GM18502 (cell line): ENCODE data around the gene SCN1B.

ENCODE experiments used
- ATAC-seq: cut with Tn5 transposase; IDR thresholded peaks from one replicate; pipeline ENCODE4 v1.9.1; 2021; ENCODE audit warnings: mild to moderate bottlenecking; ENCODE audit not compliant: unreplicated experiment, poor library complexity

The SCN1B gene

DNA sequence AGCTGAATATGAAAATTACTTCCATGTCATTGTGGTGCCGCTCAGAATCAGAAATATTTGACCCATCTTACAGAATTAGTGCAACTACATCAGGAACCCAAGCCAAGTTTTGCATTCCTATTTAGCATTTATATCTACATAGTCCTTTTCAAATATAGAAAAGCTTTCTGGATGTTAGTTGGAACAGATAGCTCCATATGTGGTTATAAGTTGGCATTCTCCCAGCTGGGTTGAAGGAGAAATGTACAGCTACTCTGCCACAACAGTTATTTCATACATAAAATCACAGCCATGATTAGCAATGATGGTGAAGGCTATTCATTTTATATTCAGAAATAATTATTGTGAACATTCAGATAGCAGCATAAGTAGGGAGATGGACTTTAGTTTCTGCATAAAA, 39.4 kb downstream of the SCN1B start:
- no peak for ATAC-seq

GRCh38 chr19:35070471-35070870, 40.2 kb downstream of the SCN1B start:
- no peak for ATAC-seq

GRCh38 chr19:35073516-35073915, 43.2 kb downstream of the SCN1B start:
- ATAC-seq = no peak

GRCh38 chr19:35073941-35074340, 43.7 kb downstream of the SCN1B start:
- ATAC-seq = no peak

GRCh38 chr19:35074426-35075201, 44.3 kb downstream of the SCN1B start:
- ATAC-seq = no peak

- ATAC-seq = no peak
Observed at GRCh38 chr19:35075202-35076025, 45.1 kb downstream of the SCN1B start.

GRCh38 chr19:35076026-35076370, 45.7 kb downstream of the SCN1B start:
- no peak for ATAC-seq

GRCh38 chr19:35076657-35077056, 46.4 kb downstream of the SCN1B start:
- ATAC-seq = no peak

DNA sequence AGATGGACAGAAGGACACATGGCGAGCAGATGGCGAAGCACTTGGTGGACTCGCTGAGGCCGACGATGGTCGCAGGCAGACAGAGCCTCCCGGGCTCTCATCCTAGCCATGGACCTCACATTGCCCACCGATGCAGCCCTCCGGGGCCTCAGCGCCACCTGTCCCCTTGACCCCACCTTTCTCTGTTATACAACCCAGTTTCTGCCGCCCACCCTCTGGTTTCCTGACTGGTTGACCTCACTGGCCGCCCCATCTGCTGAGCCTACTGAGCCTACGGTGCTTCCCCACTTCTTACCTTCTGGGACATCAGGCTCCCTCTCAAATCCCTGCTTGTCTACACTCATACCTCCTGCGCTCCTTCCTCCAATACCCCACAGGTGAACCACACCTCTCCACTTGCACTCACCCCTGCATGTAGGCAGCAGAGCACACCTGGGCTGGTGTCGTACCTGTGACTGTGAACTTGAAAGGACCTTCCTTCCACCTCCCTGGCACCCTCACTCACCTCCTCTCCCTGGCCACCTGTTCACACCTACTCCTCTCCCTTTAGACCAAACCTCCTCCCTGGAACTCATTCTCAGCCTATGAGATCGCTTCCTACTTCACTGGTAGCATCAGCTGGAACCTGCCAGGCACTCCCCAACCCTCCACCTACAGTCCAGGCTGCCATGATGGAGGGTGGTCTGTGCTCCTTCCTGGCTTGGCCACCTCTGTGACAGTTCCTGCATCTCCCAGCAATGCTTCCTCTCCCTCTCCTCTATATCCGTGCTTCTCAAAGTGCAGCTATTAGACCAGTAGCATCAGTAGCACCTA, 47.3 kb downstream of the SCN1B start:
- ATAC-seq = no peak

DNA sequence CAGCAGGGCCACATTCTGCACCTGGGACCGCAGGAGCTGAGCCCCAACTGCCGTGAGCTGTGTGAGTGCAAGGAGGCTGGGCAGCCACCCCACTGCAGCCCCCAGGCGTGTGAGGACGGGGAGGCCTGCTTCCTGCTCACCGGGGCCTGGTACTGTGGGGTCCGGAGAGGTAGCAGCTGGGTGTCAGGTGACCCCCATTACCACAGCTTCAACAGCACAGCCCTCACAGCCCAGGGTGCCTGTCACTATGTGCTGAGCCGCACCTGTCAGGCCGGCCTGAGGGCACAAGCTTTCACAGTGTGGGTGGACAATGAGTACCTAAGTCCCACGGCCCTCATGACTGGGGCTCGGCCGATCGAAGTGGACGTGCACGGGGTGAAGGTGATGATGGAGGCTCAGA, 49.6 kb downstream of the SCN1B start:
- ATAC-seq = no peak

DNA sequence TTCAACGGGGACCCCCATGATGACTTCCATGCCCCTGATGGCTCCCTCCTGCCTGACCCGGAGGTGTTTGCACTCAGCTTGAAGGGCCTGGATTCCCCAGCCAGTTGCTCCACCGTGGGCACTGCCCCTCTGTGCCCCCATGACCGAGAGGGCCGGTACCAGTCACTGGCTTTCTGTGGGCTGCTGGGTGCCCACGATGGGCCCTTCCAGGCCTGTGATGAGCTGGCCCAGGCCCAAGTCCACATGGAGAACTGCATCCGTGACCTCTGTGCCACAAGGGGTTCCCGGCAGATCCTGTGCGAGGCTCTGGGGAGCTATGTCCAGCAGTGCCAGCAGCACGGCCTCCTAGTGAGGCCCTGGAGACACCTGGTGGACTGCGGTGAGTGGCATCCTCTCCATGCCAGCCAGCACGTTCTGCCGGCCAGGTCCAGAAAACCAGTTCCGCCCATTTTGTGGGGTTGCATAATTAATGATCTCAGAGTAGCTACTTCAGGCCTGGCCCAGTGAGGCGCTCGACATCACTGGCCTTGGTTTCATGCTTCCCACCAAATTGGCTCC, 50.4 kb downstream of the SCN1B start:
- ATAC-seq = no peak

DNA sequence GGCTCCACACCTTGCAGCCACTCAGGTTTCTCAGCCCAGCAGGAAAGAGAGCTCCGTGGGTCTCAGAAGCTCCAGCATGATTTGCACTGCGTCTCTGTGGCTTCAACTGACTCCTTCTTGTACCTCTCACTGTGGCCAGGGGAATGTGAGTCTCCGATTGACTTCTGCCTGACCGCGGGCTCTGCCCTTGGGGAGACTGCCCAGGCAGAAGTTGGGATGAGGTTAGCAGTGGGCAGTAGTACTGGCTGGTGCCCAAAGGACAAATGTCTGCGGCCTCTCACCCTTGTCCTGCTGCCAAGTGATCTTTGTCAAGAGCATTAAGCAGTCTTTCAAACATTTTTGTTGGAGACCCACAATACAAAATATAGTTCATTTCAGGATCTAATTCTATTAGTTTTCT, 50.9 kb downstream of the SCN1B start:
- no peak for ATAC-seq

DNA sequence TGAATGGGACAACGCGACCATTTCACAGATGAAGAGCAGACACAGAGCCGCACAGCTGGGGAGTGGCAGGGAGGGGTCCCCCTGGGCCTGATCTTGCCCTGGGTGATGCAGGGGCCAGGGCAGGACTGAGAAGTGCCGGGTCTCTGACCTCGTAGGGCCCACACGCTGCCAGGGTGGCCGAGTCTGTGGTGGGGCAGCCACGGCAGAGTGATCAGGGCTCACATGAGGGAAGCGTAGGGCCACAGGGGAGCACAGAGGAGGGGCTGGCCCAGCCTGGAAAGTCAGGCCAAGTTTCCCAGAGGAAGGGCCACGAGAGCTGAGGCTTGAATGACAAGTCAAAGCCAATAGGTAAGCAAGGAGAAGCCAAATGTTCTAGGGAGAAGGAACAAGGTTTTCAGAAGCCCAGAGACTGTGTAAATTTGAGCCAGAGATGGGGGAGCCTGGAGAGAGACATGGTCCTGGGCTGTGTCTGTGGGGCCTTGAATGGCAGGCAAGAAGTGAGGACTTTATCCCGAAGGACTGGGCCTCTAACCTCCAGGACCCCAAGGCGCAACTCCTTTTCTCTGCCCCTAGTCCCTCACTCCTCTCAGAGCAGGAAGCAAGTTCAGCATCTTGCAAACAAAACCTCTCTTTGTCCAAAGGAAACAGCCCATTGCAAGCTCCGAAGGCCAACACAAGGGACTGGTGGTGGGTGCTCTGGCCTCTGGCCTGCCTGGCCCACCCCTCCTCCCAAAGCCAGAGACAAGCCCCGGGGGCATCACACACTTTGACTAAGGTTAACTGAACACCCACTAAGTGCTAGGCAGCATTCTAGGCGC, 53.6 kb downstream of the SCN1B start:
- ATAC-seq = no peak

GRCh38 chr19:35084509-35084762, 54.2 kb downstream of the SCN1B start:
- no peak for ATAC-seq

GRCh38 chr19:35085947-35086346, 55.7 kb downstream of the SCN1B start:
- ATAC-seq = peak; percentile 56

DNA sequence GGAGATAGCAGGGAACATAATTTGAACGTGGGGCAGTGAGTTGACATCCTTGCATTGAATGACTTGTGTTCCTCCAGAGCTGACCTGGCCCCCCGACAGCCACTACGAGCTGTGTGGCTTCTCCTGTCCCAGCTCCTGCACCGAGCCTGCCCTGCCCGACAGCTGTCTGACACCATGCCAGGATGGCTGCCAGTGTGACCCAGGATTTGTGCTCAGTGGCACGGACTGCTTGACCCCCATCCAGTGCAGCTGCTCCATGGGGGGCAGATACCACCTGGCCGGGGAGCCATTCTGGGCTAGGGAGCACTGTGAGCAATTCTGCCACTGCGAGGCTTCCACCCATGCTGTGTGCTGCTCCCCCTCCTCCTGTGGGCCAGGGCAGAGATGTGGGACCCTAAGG, 56.2 kb downstream of the SCN1B start:
- ATAC-seq = no peak

DNA sequence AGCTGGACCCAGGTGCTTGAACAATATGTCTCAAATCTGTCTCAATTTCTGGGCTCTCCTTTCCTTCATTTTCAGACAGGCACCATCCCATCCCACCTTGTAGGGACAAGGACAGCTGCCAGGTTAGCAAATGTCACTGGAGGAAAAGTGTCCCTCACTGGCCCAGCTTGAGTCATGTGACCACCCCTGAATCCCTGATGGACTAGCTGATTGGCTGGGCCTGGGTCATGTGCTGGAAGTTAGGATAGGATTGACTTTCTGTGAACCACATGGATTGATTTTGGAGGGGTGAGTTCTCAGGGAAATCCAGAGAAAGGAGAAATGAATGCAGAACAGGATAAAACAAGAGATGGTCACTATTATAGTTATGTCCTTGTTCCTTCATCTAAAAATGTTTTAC, 57.1 kb downstream of the SCN1B start:
- ATAC-seq = no peak

GRCh38 chr19:35088131-35088913, 58.1 kb downstream of the SCN1B start:
- no peak for ATAC-seq

- ATAC-seq = no peak
Observed at GRCh38 chr19:35089554-35089953, 59.3 kb downstream of the SCN1B start.
